Subcutaneous adipose tissue (tissue), 4 donors: Measurements from ENCODE around the gene SLC43A3. TPM values are rescaled to one million over a fixed set of nuclear protein-coding genes. Genes with fewer than 3 reads are reported as not detected.

Experiments used
- total RNA-seq, 4 donors: library from RNA; depleted of rRNA; stranded (reverse); fragments of >200 nt; gene quantifications; one replicate each; pipeline ENCODE4 v1.1.0, GENCODE V29; 2016
- TF ChIP-seq, protein P1 (sequence below): fragments of 450-650 bp; IDR thresholded peaks from one replicate; pipeline ENCODE4 v1.5.1; 2016; ENCODE audit warnings: low read depth, mild to moderate bottlenecking, control low read depth, antibody characterized with exemption, moderate library complexity

The SLC43A3 gene
- total RNA-seq, 4 donors from 2014 or later: 50.1 to 108 (median 80.2) TPM

DNA sequence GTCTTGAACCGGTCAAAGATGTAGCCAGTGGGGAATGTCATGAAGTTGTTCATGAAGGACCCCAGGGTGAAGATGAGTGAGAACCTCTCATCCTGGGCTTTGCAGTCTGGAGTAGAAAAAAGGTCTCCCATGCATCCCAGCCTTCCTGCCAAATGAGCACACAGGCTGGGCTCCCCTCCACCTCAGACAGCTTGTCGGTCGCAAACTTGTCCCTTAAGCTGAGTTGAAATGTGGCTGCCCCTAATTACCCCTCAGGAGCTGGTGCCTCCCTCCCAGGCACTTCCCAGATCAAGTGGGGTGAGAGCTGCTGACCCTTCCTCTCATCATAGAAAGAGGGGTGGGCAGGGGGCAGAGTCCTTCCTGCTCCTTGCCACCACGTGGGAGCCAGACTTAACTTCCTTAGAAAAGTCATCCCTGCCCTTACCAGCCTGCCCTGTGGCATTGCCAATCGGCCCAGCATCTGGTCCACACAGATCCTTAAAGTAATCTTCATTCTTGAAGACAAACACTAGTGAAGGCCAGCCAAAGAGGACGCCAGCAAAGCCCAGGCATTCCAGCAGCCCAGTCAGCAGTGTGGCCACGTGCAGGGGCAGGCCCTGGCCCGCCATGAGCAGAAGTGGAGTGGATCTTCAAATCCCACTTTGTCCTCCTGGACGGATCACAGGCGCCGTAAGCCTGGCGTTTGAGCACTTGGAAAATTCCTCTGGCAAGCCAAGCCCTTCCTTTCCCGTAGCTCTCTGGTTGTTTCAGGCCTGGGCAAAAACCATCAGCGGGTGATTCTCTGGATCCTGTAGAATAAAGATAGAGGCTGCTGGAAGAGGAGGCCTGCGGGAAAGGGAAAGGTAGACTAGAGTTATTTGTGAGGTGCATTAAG, 1.1 kb downstream of the SLC43A3 start:
- TF ChIP-seq, protein P1, sequence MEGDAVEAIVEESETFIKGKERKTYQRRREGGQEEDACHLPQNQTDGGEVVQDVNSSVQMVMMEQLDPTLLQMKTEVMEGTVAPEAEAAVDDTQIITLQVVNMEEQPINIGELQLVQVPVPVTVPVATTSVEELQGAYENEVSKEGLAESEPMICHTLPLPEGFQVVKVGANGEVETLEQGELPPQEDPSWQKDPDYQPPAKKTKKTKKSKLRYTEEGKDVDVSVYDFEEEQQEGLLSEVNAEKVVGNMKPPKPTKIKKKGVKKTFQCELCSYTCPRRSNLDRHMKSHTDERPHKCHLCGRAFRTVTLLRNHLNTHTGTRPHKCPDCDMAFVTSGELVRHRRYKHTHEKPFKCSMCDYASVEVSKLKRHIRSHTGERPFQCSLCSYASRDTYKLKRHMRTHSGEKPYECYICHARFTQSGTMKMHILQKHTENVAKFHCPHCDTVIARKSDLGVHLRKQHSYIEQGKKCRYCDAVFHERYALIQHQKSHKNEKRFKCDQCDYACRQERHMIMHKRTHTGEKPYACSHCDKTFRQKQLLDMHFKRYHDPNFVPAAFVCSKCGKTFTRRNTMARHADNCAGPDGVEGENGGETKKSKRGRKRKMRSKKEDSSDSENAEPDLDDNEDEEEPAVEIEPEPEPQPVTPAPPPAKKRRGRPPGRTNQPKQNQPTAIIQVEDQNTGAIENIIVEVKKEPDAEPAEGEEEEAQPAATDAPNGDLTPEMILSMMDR: no peak

DNA sequence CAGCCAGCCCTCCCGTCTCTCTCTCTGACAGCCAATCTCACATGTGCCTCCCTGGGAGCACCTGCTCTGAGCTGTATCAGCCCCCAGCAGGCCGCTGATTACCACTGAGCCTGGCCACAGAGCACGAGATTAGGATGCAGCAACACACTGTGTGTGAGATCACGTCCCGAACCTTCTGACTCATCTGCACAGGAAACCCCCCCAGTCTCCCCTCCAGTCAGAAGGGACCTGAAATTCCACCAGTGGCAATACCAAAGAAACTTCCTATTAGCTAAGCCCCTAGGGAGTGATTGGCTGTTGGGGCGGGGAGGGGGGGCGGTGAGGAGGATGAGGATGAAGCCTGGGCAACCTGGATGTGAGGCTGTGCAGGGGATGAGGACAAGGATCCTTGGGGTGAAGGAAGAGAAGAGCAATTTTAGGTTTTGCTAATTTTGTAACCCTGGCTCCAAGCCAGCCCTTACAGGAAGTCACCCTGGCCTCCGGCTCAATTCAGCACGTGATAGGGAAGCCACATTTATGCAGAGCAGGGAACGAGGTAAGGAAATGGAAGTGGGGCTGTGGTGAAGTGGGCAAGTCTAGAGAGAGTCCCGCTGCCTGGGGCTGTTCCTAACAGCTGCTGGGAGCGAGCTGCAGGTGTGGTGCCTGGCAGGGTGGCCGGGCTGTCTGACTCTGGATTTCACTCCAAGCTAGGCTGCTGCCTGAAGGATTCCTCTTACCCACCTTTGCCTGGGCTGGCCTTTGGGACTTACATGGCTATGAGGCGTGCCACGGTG, 1.9 kb downstream of the SLC43A3 start:
- TF ChIP-seq, protein P1: no peak

DNA sequence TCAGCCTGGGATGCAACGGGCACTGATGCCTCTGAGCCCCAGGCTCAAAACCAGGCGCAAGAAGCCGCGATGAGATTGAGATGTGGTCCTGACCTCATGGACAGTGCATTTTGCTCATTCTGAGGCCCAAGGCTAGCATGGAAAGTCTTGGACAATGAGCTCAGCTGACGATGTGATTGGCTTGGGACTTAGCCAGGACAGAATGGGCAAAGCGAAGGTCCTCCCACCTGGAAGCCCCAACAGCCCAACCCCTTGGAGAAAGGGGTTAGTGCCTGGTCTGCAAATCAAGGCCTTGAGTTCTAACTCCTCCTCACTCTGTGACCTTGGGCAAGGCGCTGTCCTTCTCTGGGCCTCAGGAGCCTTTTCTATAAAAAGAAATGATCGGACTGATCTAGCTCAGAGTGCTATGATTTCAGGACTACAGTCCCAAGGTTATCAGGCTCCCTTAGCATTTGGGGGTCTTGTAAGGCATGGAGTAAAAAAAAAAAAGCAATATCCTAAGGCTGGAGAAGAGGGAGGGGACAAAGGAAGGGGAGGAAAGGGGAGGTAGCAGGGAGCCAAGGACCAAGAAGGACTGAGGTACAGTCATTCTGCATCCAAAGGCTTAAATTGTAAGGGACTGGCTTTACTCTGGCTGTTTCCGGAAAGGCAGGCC, 2.7 kb downstream of the SLC43A3 start:
- TF ChIP-seq, protein P1: no peak

DNA sequence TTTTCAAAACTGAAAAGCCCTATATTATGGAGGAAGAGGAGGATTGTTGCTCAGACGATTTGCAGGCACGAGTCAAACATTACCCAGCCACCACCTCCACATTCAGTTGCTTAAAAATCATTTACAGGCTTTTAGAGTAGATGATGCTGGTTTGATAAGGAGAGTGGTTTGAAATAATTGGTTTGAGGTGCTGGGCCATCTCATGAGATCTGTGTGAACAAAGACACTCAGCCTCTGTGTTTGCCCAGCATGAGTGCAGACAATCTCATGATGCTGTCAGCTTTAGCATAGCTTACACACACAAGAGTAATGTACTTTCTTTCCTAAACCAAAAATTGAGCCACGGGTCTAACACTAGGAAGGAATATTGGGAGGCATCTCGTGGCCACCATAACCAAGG, 4.3 kb downstream of the SLC43A3 start:
- TF ChIP-seq, protein P1: no peak

DNA sequence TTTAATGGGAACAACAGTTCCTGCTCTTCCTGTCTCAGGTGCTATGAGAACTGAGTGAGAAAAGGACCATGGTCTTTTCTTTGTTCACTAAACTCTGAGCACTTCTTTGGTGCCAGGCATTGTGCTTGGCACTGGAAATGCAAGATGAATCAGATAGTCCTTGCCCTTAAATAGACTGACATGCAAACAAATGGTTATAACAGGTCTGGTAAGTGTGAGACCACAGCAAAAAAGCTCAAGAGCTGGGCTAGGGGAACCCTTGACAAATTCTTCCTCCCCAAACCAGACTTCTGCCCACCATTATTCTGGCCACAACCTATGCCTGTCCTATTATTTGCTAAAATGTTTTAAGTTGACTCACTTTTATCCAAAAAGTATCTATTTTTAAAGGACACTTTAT, 5.1 kb downstream of the SLC43A3 start:
- TF ChIP-seq, protein P1: no peak

DNA sequence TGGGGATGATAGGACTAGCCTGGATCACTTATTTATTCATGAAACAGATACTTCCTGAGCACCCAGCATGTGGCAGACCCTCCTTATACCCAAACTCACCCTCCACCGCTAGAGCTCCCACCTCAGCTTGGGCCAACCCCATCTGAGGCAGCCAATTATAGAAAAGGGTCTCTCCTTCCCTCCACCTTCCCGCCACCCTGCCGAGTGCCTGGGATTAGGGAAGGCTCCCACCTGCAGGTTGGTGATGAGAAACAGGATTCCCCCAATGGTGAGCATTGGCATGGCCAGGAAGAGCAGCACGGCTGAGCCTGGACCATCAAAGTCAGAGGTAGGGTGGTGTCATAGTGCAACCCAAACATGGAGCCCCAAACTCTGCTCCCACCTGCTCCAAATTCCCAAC, 5.9 kb downstream of the SLC43A3 start:
- TF ChIP-seq, protein P1: no peak

DNA sequence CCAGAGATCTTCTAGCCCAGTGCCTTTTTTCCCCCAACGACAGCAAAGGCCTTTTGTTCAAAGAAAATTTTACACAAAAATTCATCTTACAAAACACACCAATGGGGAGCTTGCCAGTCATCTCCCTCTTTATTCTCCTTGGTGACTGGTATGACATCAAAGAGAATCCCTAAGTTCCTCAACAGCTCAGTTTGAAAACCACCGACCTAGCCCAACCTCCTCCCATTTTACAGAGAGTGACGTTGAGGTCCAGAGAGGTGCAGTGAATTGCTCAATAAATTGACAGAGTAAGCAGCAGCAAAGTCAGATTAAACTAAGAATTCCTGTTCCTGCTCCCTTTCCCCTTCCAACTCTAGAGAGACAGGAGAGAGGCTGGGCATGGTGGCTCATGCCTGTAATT, 7.8 kb downstream of the SLC43A3 start:
- TF ChIP-seq, protein P1: no peak
